BE2C (cell line): Measurements from ENCODE around the gene LHX5.
"Not testable (repeated sequence)": the region's sequence is repeated elsewhere in the genome, so short reads cannot be mapped to it uniquely, and the experiment has no call there.

Source experiments
- DNase-seq: peaks from one replicate; pipeline ENCODE4 v3.0.0-alpha.2; 2020
- H3K27me3 ChIP-seq: fragments of 250-450 bp; sonication (Bioruptor Pico); 2 replicates; pipeline ENCODE4 v1.5.1; 2020; ENCODE audit warnings: mild to moderate bottlenecking
- H3K36me3 ChIP-seq: fragments of 250-450 bp; sonication (Bioruptor Pico); 2 replicates; pipeline ENCODE4 v1.5.1; 2020; ENCODE audit warnings: mild to moderate bottlenecking
- H3K4me1 ChIP-seq: fragments of 250-450 bp; sonication (Bioruptor Pico); 2 replicates; pipeline ENCODE4 v1.5.1; 2020
- H3K4me3 ChIP-seq: 2 replicates; pipeline ENCODE4 v1.5.1; 2011; ENCODE audit warnings: low read depth, low read length
- H3K9me3 ChIP-seq: fragments of 250-450 bp; sonication (Bioruptor Pico); 2 replicates; pipeline ENCODE4 v1.5.1; 2020
- CTCF ChIP-seq: IDR thresholded peaks from 2 replicates; pipeline ENCODE4 v1.5.1; 2012; ENCODE audit warnings: mild to moderate bottlenecking, low read depth, low read length

LHX5 gene

GRCh38 chr12:113497693-113498092 lies 26.0 kb upstream of the LHX5 start:
- TF ChIP-seq CTCF = no peak
- H3K27me3 ChIP-seq = peaks cover 19% of the 10 kb centered on the region
- no peaks in the 10 kb centered on the region for H3K36me3 ChIP-seq
- no peak for DNase-seq
- no peaks in the 10 kb centered on the region for H3K4me1 ChIP-seq
- H3K9me3 ChIP-seq = no peaks in the 10 kb centered on the region
- no peak overlapping the region for H3K4me3 ChIP-seq

GRCh38 chr12:113495941-113496340 lies 24.3 kb upstream of the LHX5 start:
- H3K4me3 ChIP-seq, H3K4me1 ChIP-seq, H3K9me3 ChIP-seq, H3K36me3 ChIP-seq, DNase-seq: not testable (repeated sequence)
- H3K27me3 ChIP-seq = peaks cover 17% of the 10 kb centered on the region

- Histone ChIP-seq H3K4me3 (no peak overlapping the region), H3K9me3 (no peaks in the 10 kb centered on the region), H3K27me3 (peaks cover 46% of the 10 kb centered on the region), H3K36me3 (no peaks in the 10 kb centered on the region), H3K4me1 (no peaks in the 10 kb centered on the region)
- DNase-seq = no peak
- no peak for TF ChIP-seq CTCF
Measured at GRCh38 chr12:113488322-113488721, 16.7 kb upstream of the LHX5 start.

GRCh38 chr12:113486722-113487121 lies 15.1 kb upstream of the LHX5 start:
- no peak for DNase-seq
- Histone ChIP-seq H3K9me3 (no peaks in the 10 kb centered on the region), H3K27me3 (peaks cover 60% of the 10 kb centered on the region), H3K4me1 (no peaks in the 10 kb centered on the region), H3K36me3 (no peaks in the 10 kb centered on the region), H3K4me3 (no peak overlapping the region)
- no peak for TF ChIP-seq CTCF

GRCh38 chr12:113485330-113485729 lies 13.7 kb upstream of the LHX5 start:
- Histone ChIP-seq H3K9me3 (no peaks in the 10 kb centered on the region), H3K27me3 (peaks cover 72% of the 10 kb centered on the region), H3K4me3 (no peak overlapping the region), H3K36me3 (no peaks in the 10 kb centered on the region), H3K4me1 (no peaks in the 10 kb centered on the region)
- TF ChIP-seq CTCF = no peak
- DNase-seq = no peak

GRCh38 chr12:113482334-113482733 lies 10.7 kb upstream of the LHX5 start:
- Histone ChIP-seq H3K27me3 (peaks cover 86% of the 10 kb centered on the region), H3K9me3 (no peaks in the 10 kb centered on the region), H3K4me1 (no peaks in the 10 kb centered on the region), H3K36me3 (no peaks in the 10 kb centered on the region), H3K4me3 (no peak overlapping the region)
- DNase-seq = no peak
- TF ChIP-seq CTCF = no peak
